ENCODE measurements around the gene LAX1. TPM values are rescaled to one million over a fixed set of nuclear protein-coding genes. Genes with fewer than 3 reads are reported as not detected.

Gene LAX1
- polyA plus RNA-seq, 1 donor (not counting 4 experiments of a cell fraction or from before 2014, with no cell fraction given) = 0.07 TPM

GRCh38 chr1:203772836-203773235 lies 7.9 kb downstream of the LAX1 start:
- TF ChIP-seq CTCF (optimal IDR thresholded peaks at IDR 0.05 in 1 of 3, IDR thresholded peaks at IDR 0.05 in 1 of 3, conservative IDR thresholded peaks at IDR 0.05 in 1 of 3; ENCODE audit: extremely low read depth in 1 of 3, insufficient read depth in 2 of 3, low read length in 3 of 3) (no peak), EZH2 (IDR thresholded peaks at IDR 0.05; ENCODE audit: low read length) (no peak)

GRCh38 chr1:203776636-203777035 lies 11.7 kb downstream of the LAX1 start:
- no peak for TF ChIP-seq EZH2 (IDR thresholded peaks at IDR 0.05; ENCODE audit: low read length)
- TF ChIP-seq CTCF (optimal IDR thresholded peaks at IDR 0.05 in 1 of 3, IDR thresholded peaks at IDR 0.05 in 1 of 3, conservative IDR thresholded peaks at IDR 0.05 in 1 of 3; ENCODE audit: extremely low read depth in 1 of 3, insufficient read depth in 2 of 3, low read length in 3 of 3) = peak; percentile 10 to 76 (median 26)
- H3K79me2 ChIP-seq (ENCODE audit: control insufficient read depth, insufficient read depth, low read length) = no peaks in the 10 kb centered on the region
- H3K4me2 ChIP-seq (ENCODE audit: control insufficient read depth, extremely low read depth, insufficient read depth, low read depth, low read length) = no peak overlapping the region
- H3K4me3 ChIP-seq (ENCODE audit: control insufficient read depth in 2 of 3, extremely low read depth in 1 of 3, insufficient read depth in 2 of 3, low read depth in 1 of 3, low read length in 3 of 3) = no peak overlapping the region
- H3K4me1 ChIP-seq (ENCODE audit: control insufficient read depth, extremely low read depth, insufficient read depth, low read length) = no peaks in the 10 kb centered on the region
- no peak for FAIRE-seq
- H4K20me1 ChIP-seq (ENCODE audit: control insufficient read depth, extremely low read depth, insufficient read depth, low read length) = no peaks in the 10 kb centered on the region
- no peaks in the 10 kb centered on the region for H3K27me3 ChIP-seq (ENCODE audit: control insufficient read depth, extremely low read depth, insufficient read depth, low read length)
- H3K9me3 ChIP-seq (ENCODE audit: control insufficient read depth, low read depth, low read length) = no peaks in the 10 kb centered on the region
- H3K9me1 ChIP-seq (ENCODE audit: control insufficient read depth, extremely low read depth, insufficient read depth, low read length) = no peaks in the 10 kb centered on the region
- dilution Hi-C loops (cut with MboI; ENCODE audit: extremely low pct_ligation_motif_present, low sequenced_read_pairs) = no loop called here
- no peaks in the 10 kb centered on the region for H3K36me3 ChIP-seq (ENCODE audit: control insufficient read depth in 2 of 2, extremely low read depth in 1 of 2, insufficient read depth in 2 of 2, low read length in 2 of 2)
- no peak overlapping the region for H2AFZ ChIP-seq (ENCODE audit: control insufficient read depth, low read length)
- no peak for DNase-seq (ENCODE audit: low read depth, low spot score)
- no peak overlapping the region for H3K9ac ChIP-seq (ENCODE audit: control insufficient read depth, extremely low read depth, insufficient read depth, low read length)
- no peak overlapping the region for H3K27ac ChIP-seq (ENCODE audit: control insufficient read depth, insufficient read depth, low read length)

More at GRCh38 chr1:203772836-203773235, 7.9 kb downstream of the LAX1 start:
- Histone ChIP-seq H3K9me3 (ENCODE audit: control insufficient read depth, low read depth, low read length) (no peaks in the 10 kb centered on the region), H4K20me1 (ENCODE audit: control insufficient read depth, extremely low read depth, insufficient read depth, low read length) (no peaks in the 10 kb centered on the region), H3K36me3 (ENCODE audit: control insufficient read depth in 2 of 2, extremely low read depth in 1 of 2, insufficient read depth in 2 of 2, low read length in 2 of 2) (no peaks in the 10 kb centered on the region), H3K79me2 (ENCODE audit: control insufficient read depth, insufficient read depth, low read length) (no peaks in the 10 kb centered on the region), H3K4me3 (ENCODE audit: control insufficient read depth in 2 of 3, extremely low read depth in 1 of 3, insufficient read depth in 2 of 3, low read depth in 1 of 3, low read length in 3 of 3) (no peak overlapping the region), H3K27ac (ENCODE audit: control insufficient read depth, insufficient read depth, low read length) (no peak overlapping the region), H3K9me1 (ENCODE audit: control insufficient read depth, extremely low read depth, insufficient read depth, low read length) (no peaks in the 10 kb centered on the region), H3K9ac (ENCODE audit: control insufficient read depth, extremely low read depth, insufficient read depth, low read length) (no peak overlapping the region), H2AFZ (ENCODE audit: control insufficient read depth, low read length) (no peak overlapping the region), H3K4me2 (ENCODE audit: control insufficient read depth, extremely low read depth, insufficient read depth, low read depth, low read length) (no peak overlapping the region), H3K27me3 (ENCODE audit: control insufficient read depth, extremely low read depth, insufficient read depth, low read length) (no peaks in the 10 kb centered on the region), H3K4me1 (ENCODE audit: control insufficient read depth, extremely low read depth, insufficient read depth, low read length) (peaks cover 15% of the 10 kb centered on the region)
- dilution Hi-C loops (cut with MboI; ENCODE audit: extremely low pct_ligation_motif_present, low sequenced_read_pairs) = no loop called here
- DNase-seq (ENCODE audit: low read depth, low spot score) = no peak
- no peak for FAIRE-seq
